ENCODE measurements around the gene UBE2R2. TPM values are rescaled to one million over a fixed set of nuclear protein-coding genes. Genes with fewer than 3 reads are reported as not detected.
"Not testable (repeated sequence)": the region's sequence is repeated elsewhere in the genome, so short reads cannot be mapped to it uniquely, and the experiment has no call there.

The UBE2R2 gene
- total RNA-seq, 2 experiments from 2014 or later, result 33.1 to 36.6 TPM

GRCh38 chr9:33858423-33858822 is 41.5 kb downstream of the UBE2R2 start:
- no peak overlapping the region for H3K4me3 Mint-ChIP-seq

DNA sequence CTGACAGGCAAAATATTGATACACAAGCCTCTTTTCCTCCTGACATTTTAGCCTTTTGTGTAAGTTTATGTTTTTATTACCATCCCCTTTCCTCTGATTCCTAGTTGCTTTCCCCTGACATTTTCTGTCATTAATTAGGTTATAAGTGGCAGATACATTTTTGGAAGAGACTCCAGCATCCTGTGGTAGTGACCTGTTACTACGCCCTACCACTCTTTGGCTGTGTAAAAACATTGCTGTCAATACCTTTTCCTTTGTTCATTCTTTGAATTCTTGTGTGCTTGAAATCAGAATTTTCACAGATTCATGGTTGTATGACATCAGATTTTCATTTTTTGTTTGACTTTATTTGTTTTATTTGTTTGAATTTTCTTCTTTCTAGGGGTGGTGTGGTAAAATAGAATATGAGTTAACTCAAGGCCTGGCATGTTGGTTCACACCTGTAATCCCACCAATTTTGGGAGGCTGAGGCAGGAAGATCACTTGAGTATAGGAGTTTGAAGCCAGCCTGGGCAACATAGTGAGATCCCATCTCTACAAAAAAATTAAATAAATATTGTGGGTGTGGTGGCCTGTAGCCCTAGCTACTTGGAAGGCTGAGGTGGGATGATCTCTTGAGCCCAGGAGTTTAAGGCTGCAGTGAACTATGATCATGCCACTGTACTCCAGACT is 43.4 kb downstream of the UBE2R2 start:
- Mint-ChIP-seq H3K4me3 (no peak overlapping the region), H3K9me3 (no peaks in the 10 kb centered on the region), H3K36me3 (ENCODE audit: low read depth) (peaks cover 19% of the 10 kb centered on the region), H3K27me3 (no peaks in the 10 kb centered on the region), H3K27ac (no peak overlapping the region), H3K4me1 (peaks cover 21% of the 10 kb centered on the region)
- DNase-seq, result no peak
- POLR2A ChIA-PET, result no interaction called here
- CTCF ChIA-PET, result no interaction called here

More at GRCh38 chr9:33858423-33858822, 41.5 kb downstream of the UBE2R2 start:
- Mint-ChIP-seq H3K27ac (no peak overlapping the region), H3K4me1 (peaks cover 26% of the 10 kb centered on the region), H3K36me3 (ENCODE audit: low read depth) (peaks cover 18% of the 10 kb centered on the region), H3K9me3 (no peaks in the 10 kb centered on the region), H3K27me3 (no peaks in the 10 kb centered on the region)
- no peak for DNase-seq
- POLR2A ChIA-PET, result no interaction called here
- CTCF ChIA-PET, result interaction anchor here (0.7 to 1.2 kb wide), 2 partner anchors 24 to 234 kb away, joined by 3 read pairs; no protein-coding TSS in a partner anchor

DNA sequence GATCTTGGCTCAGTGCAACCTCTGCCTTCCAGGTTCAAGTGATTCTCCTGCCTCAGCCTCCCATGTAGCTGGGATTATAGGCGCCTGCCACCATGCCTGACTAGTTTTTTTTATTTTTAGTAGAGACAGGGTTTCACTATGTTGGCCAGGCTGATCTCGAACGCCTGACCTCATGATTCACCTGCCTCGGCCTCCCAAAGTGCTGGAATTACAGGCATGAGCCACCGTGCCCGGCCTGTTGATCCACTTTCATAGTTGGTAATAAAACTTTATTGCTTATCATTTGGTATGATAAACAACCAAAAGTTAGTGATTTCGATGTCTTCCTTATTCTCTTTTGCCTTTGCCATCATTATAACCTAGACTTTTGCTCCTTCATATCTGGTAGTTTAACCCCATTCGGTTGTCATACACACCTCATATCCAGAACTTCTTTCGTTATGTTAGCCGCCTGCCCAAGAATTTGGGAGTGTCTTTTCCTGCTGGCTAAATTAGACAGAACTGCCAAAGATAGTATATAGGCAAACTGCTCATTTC is 45.0 kb downstream of the UBE2R2 start:
- no peaks in the 10 kb centered on the region for H3K27me3 Mint-ChIP-seq
- H3K27ac Mint-ChIP-seq, result no peak overlapping the region
- H3K4me3 Mint-ChIP-seq, result no peak overlapping the region
- H3K9me3 Mint-ChIP-seq, result no peaks in the 10 kb centered on the region
- peaks cover 13% of the 10 kb centered on the region for H3K4me1 Mint-ChIP-seq
- POLR2A ChIA-PET, result no interaction called here
- CTCF ChIA-PET, result no interaction called here
- DNase-seq, result no peak
- H3K36me3 Mint-ChIP-seq (ENCODE audit: low read depth), result peaks cover 18% of the 10 kb centered on the region

- H3K9me3 Mint-ChIP-seq, POLR2A ChIA-PET, H3K4me3 Mint-ChIP-seq, DNase-seq, H3K27me3 Mint-ChIP-seq, H3K27ac Mint-ChIP-seq: not testable (repeated sequence)
- CTCF ChIA-PET, result interaction anchor here (0.6 kb wide), 1 partner anchor 71 kb away, joined by 3 read pairs; no protein-coding TSS in a partner anchor
- H3K4me1 Mint-ChIP-seq, result peaks cover 11% of the 10 kb centered on the region
- H3K36me3 Mint-ChIP-seq (ENCODE audit: low read depth), result peaks cover 18% of the 10 kb centered on the region
Measured at GRCh38 chr9:33863027-33863426, 46.1 kb downstream of the UBE2R2 start.

- no peaks in the 10 kb centered on the region for H3K9me3 Mint-ChIP-seq
- H3K27me3 Mint-ChIP-seq, result no peaks in the 10 kb centered on the region
- no peak overlapping the region for H3K27ac Mint-ChIP-seq
- peaks cover 11% of the 10 kb centered on the region for H3K36me3 Mint-ChIP-seq (ENCODE audit: low read depth)
- H3K4me3 Mint-ChIP-seq, result no peak overlapping the region
- DNase-seq, result no peak
- POLR2A ChIA-PET, result no interaction called here
- H3K4me1 Mint-ChIP-seq, result peaks cover 3% of the 10 kb centered on the region
- CTCF ChIA-PET, result interaction anchor here (0.7 kb wide), 1 partner anchor 55 kb away, joined by 3 read pairs; no protein-coding TSS in a partner anchor
Measured at GRCh38 chr9:33867747-33868439, 50.9 kb downstream of the UBE2R2 start.

DNA sequence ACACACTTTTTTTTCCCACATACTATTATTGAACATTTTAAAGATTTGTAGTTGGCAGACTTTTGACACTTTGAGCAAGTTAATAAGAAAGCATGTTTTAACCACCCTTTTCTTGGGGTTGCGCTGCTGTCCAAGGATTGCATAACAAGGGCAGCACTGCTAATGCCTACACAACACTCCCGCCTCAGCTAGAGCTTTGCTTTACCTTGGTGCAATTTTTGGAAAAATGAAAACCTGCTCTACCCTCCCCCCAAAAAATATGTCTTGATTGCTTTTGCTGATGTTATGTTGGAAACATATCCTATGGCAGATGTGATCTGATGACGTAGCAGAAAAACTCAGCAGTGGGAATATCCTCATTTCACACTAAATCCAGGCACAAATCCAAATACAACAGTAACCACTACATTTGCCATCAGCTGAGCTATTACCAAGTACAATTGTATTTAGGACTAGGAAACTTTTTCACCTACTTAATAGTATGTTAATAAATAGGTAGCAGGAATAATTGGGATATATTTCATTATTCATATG is 51.5 kb downstream of the UBE2R2 start:
- ChIA-PET CTCF (no interaction called here), POLR2A (no interaction called here)
- Mint-ChIP-seq H3K27me3 (no peaks in the 10 kb centered on the region), H3K9me3 (no peaks in the 10 kb centered on the region), H3K4me1 (peaks cover 3% of the 10 kb centered on the region), H3K36me3 (ENCODE audit: low read depth) (peaks cover 11% of the 10 kb centered on the region), H3K27ac (no peak overlapping the region), H3K4me3 (no peak overlapping the region)
- DNase-seq, result no peak

GRCh38 chr9:33869243-33869642 is 52.3 kb downstream of the UBE2R2 start:
- H3K36me3 Mint-ChIP-seq (ENCODE audit: low read depth); H3K4me3 Mint-ChIP-seq; H3K27me3 Mint-ChIP-seq; H3K9me3 Mint-ChIP-seq; H3K27ac Mint-ChIP-seq; CTCF ChIA-PET; H3K4me1 Mint-ChIP-seq; POLR2A ChIA-PET; DNase-seq: not testable (repeated sequence)

DNA sequence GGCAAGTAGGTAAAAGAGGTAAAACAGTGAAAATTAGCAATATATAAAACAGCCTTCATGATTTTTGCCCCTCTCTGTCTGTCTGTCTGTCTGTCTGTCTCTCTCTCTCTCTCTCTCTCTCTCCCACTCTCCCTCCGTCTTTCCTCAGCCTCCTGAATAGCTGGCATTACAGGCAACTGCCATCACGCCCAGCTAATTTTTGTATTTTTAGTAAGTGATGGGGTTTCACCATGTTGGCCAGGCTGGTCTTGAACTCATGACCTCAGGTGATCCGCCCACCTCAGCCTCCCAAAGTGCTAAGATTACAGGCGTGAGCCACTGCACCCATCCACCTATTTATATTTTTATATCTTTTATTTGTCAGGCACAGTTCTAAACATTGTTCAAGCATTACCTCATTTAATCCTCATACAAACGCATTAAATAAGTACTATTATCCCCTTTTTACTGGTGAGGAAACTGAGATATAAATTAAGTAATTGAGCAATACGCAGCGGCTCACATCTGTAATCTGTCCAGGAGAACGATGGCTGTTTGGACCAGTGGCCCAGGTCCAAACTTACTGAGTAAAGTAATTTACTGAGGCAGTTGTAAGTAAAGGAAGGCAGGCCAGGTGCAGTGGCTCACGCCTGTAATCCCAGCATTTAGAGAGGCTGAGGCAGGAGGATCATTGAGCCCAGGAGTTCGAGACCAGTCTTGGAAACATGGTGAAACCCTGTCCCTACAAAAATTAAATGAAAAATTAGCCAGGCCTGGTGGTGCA is 60.9 kb downstream of the UBE2R2 start:
- peaks cover 14% of the 10 kb centered on the region for H3K4me1 Mint-ChIP-seq
- no peaks in the 10 kb centered on the region for H3K27me3 Mint-ChIP-seq
- no peaks in the 10 kb centered on the region for H3K36me3 Mint-ChIP-seq (ENCODE audit: low read depth)
- H3K27ac Mint-ChIP-seq, result no peak overlapping the region
- no peak overlapping the region for H3K4me3 Mint-ChIP-seq
- no peak for DNase-seq
- H3K9me3 Mint-ChIP-seq, result no peaks in the 10 kb centered on the region
- ChIA-PET CTCF (no interaction called here), POLR2A (no interaction called here)

DNA sequence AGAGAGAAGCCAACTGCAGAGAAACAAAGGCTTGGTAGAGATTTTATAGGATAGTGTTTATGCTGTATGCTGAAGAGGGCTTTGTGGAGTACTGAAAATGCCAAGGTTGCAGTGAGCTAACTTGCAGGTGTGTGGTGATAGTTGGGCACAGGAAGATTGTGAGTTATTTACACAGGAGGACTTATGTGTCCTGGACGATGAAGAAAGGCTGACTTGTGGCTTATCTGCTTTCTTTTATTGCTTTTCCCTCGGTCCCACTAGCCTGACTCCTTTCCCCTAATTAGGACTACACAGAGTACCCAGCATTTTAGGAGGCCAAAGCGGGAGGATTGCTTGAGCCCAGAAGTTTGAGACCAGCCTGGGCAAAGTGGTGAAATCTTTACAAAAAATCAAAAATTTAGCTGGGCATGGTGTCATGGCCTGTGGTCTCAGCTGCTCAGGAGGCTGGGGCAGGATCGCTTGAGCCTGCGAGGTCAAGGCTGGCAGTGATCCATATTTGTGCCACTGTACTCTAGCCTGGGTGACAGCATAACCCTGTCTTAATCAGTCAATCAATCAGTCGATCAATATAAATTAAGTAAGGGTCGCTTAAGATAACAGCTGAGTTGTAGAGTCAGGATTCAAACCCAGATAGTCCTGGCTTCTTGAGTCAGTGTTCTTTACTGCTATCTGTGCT is 61.9 kb downstream of the UBE2R2 start:
- ChIA-PET POLR2A (no interaction called here), CTCF (interaction anchor here (0.6 to 1.6 kb wide), 2 partner anchors 11 to 202 kb away, joined by 3 to 5 read pairs; no protein-coding TSS in a partner anchor)
- no peak overlapping the region for H3K27ac Mint-ChIP-seq
- no peaks in the 10 kb centered on the region for H3K9me3 Mint-ChIP-seq
- no peaks in the 10 kb centered on the region for H3K36me3 Mint-ChIP-seq (ENCODE audit: low read depth)
- no peak overlapping the region for H3K4me3 Mint-ChIP-seq
- no peak for DNase-seq
- peaks cover 18% of the 10 kb centered on the region for H3K4me1 Mint-ChIP-seq
- no peaks in the 10 kb centered on the region for H3K27me3 Mint-ChIP-seq

- Mint-ChIP-seq H3K27ac (no peak overlapping the region), H3K36me3 (ENCODE audit: low read depth) (no peaks in the 10 kb centered on the region), H3K9me3 (no peaks in the 10 kb centered on the region), H3K4me1 (peaks cover 21% of the 10 kb centered on the region), H3K4me3 (no peak overlapping the region), H3K27me3 (no peaks in the 10 kb centered on the region)
- CTCF ChIA-PET, result interaction anchor here (1.1 to 1.6 kb wide), 2 partner anchors 10 to 23 kb away, joined by 3 to 5 read pairs; no protein-coding TSS in a partner anchor
- POLR2A ChIA-PET, result no interaction called here
- DNase-seq, result no peak
Measured at GRCh38 chr9:33880211-33881089, 63.5 kb downstream of the UBE2R2 start.

GRCh38 chr9:33881635-33882034 is 64.7 kb downstream of the UBE2R2 start:
- H3K36me3 Mint-ChIP-seq (ENCODE audit: low read depth), result no peaks in the 10 kb centered on the region
- no peaks in the 10 kb centered on the region for H3K9me3 Mint-ChIP-seq
- CTCF ChIA-PET, result no interaction called here
- DNase-seq, result no peak
- no peaks in the 10 kb centered on the region for H3K27me3 Mint-ChIP-seq
- H3K27ac Mint-ChIP-seq, result no peak overlapping the region
- no peak overlapping the region for H3K4me3 Mint-ChIP-seq
- POLR2A ChIA-PET, result no interaction called here
- H3K4me1 Mint-ChIP-seq, result peaks cover 21% of the 10 kb centered on the region
